Fibroblast of lung (primary cell): Measurements from ENCODE around the gene PDE4D.

ENCODE experiments used
- CTCF ChIP-seq, 2 donors: IDR thresholded peaks in 1 of 2; conservative IDR thresholded peaks in 1 of 2; 1 replicate in 1 of 2; 2 replicates in 1 of 2; pipeline ENCODE4 v1.5.1; 2011 to 2012; ENCODE audit warnings: low read length in 2 of 2, control low read depth in 1 of 2, inconsistent platforms in 1 of 2, low read depth in 1 of 2, mild to moderate bottlenecking in 1 of 2
- EZH2 ChIP-seq: IDR thresholded peaks from 2 replicates; pipeline ENCODE4 v1.5.1; 2012; ENCODE audit warnings: low read length, control low read depth, mild to moderate bottlenecking; ENCODE audit errors: missing control alignments

- TF ChIP-seq CTCF (conservative IDR thresholded peaks at IDR 0.05 in 1 of 2, IDR thresholded peaks at IDR 0.05 in 1 of 2; ENCODE audit: low read depth in 1 of 2, low read length in 2 of 2) = no peak
- TF ChIP-seq EZH2 = no peak
Observed at GRCh38 chr5:59094864-59095263, 798.7 kb downstream of the PDE4D start.
